SK-N-MC (cell line): Measurements from ENCODE around the gene PLXNA4.

Experiments
- EZH2 ChIP-seq: fragments of 200-600 bp; sonication (generic); IDR thresholded peaks from one replicate; pipeline ENCODE4 v1.6.1; 2017; ENCODE audit warnings: antibody characterized with exemption
- POLR2AphosphoS5 ChIP-seq: IDR thresholded peaks from 2 replicates; pipeline ENCODE4 v1.6.1; 2012; ENCODE audit warnings: mild to moderate bottlenecking, low read depth, low read length, borderline replicate concordance

DNA sequence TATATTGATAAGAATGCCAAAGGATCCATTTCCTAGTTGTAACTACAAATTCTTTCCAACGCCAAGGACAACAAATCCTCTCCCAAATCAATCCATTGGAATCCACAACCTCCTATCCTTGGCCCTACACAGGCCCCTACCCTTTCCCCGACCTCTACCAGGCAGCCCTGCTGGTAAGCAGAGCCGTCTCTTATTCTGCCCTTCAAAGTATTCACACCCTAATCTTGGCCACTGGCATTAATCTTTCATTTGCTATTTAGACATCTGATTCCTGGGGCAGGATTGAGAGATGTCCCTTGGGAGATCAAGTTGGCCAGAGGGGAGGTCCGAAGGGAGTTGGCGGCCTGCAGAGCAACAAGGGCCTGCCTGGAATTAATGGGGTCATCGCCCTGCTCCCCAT is 161.4 kb downstream of the PLXNA4 start:
- TF ChIP-seq POLR2AphosphoS5 (no peak), EZH2 (no peak)
